Measurements from ENCODE around the gene IGFBPL1.

The IGFBPL1 gene

GRCh38 chr9:38418366-38418765 lies 5.9 kb downstream of the IGFBPL1 start:
- Histone ChIP-seq H3K9me3 (ENCODE audit: control insufficient read depth, low read length) (no peaks in the 10 kb centered on the region), H2AFZ (no peak overlapping the region), H3K4me2 (ENCODE audit: low read length) (no peak overlapping the region), H3K4me1 (no peaks in the 10 kb centered on the region), H3K36me3 (ENCODE audit: control insufficient read depth, insufficient read depth, low read length) (no peaks in the 10 kb centered on the region), H3K27ac (no peak overlapping the region), H3K27me3 (ENCODE audit: control insufficient read depth, insufficient read depth, low read length) (no peaks in the 10 kb centered on the region), H3K9ac (no peak overlapping the region), H3K79me2 (no peaks in the 10 kb centered on the region), H3K4me3 (ENCODE audit: low read depth, low read length) (no peak overlapping the region)
- TF ChIP-seq CTCF (IDR thresholded peaks at IDR 0.05), result no peak

GRCh38 chr9:38417003-38417945 lies 7.0 kb downstream of the IGFBPL1 start:
- TF ChIP-seq CTCF (IDR thresholded peaks at IDR 0.05), result no peak
- no peak overlapping the region for H3K4me3 ChIP-seq (ENCODE audit: low read depth, low read length)

GRCh38 chr9:38416461-38416860 lies 7.8 kb downstream of the IGFBPL1 start:
- H3K9me3 ChIP-seq (ENCODE audit: control insufficient read depth, low read length), result no peaks in the 10 kb centered on the region
- H3K36me3 ChIP-seq (ENCODE audit: control insufficient read depth, insufficient read depth, low read length), result no peaks in the 10 kb centered on the region
- no peak overlapping the region for H3K27ac ChIP-seq
- no peak overlapping the region for H2AFZ ChIP-seq
- H3K9ac ChIP-seq, result no peak overlapping the region
- no peak overlapping the region for H3K4me2 ChIP-seq (ENCODE audit: low read length)
- no peaks in the 10 kb centered on the region for H3K27me3 ChIP-seq (ENCODE audit: control insufficient read depth, insufficient read depth, low read length)
- no peak overlapping the region for H3K4me3 ChIP-seq (ENCODE audit: low read depth, low read length)
- no peaks in the 10 kb centered on the region for H3K4me1 ChIP-seq
- H3K79me2 ChIP-seq, result no peaks in the 10 kb centered on the region
- TF ChIP-seq CTCF (IDR thresholded peaks at IDR 0.05), result no peak

More at GRCh38 chr9:38417003-38417945, 7.0 kb downstream of the IGFBPL1 start:
- Histone ChIP-seq H3K9me3 (ENCODE audit: control insufficient read depth, low read length) (no peaks in the 10 kb centered on the region), H3K4me1 (no peaks in the 10 kb centered on the region), H2AFZ (no peak overlapping the region), H3K9ac (no peak overlapping the region), H3K36me3 (ENCODE audit: control insufficient read depth, insufficient read depth, low read length) (no peaks in the 10 kb centered on the region), H3K79me2 (no peaks in the 10 kb centered on the region), H3K4me2 (ENCODE audit: low read length) (no peak overlapping the region), H3K27ac (no peak overlapping the region), H3K27me3 (ENCODE audit: control insufficient read depth, insufficient read depth, low read length) (no peaks in the 10 kb centered on the region)

- H3K9ac ChIP-seq, result no peak overlapping the region
- H3K4me1 ChIP-seq, result no peaks in the 10 kb centered on the region
- no peaks in the 10 kb centered on the region for H3K36me3 ChIP-seq (ENCODE audit: control insufficient read depth, insufficient read depth, low read length)
- H3K27me3 ChIP-seq (ENCODE audit: control insufficient read depth, insufficient read depth, low read length), result no peaks in the 10 kb centered on the region
- no peak overlapping the region for H2AFZ ChIP-seq
- H3K9me3 ChIP-seq (ENCODE audit: control insufficient read depth, low read length), result no peaks in the 10 kb centered on the region
- no peak overlapping the region for H3K4me3 ChIP-seq (ENCODE audit: low read depth, low read length)
- H3K27ac ChIP-seq, result no peak overlapping the region
- H3K79me2 ChIP-seq, result no peaks in the 10 kb centered on the region
- H3K4me2 ChIP-seq (ENCODE audit: low read length), result no peak overlapping the region
- TF ChIP-seq CTCF (IDR thresholded peaks at IDR 0.05), result no peak
Observed at GRCh38 chr9:38415856-38416255, 8.4 kb downstream of the IGFBPL1 start.

All from parathyroid adenoma (tissue), 2 donors.